ENCODE data around the gene ANO10. TPM values are rescaled to one million over a fixed set of nuclear protein-coding genes. Genes with fewer than 3 reads are reported as not detected.
A peak's percentile ranks its signal among the peaks of the same experiment; 100 is the strongest.
"Not testable (repeated sequence)": the region's sequence is repeated elsewhere in the genome, so short reads cannot be mapped to it uniquely, and the experiment has no call there.

The ANO10 gene
- total RNA-seq, 1 donor from 2014 or later = 32.8 TPM

GRCh38 chr3:43559961-43560360 is 61.9 kb downstream of the ANO10 start:
- H3K9me3 Mint-ChIP-seq (ENCODE audit: unreplicated experiment) = no peaks in the 10 kb centered on the region

GRCh38 chr3:43558171-43558570 is 63.6 kb downstream of the ANO10 start:
- Mint-ChIP-seq H3K36me3 (ENCODE audit: unreplicated experiment) (peaks cover 26% of the 10 kb centered on the region), H3K4me3 (ENCODE audit: unreplicated experiment) (no peak overlapping the region), H3K4me1 (ENCODE audit: unreplicated experiment) (no peaks in the 10 kb centered on the region)

More at GRCh38 chr3:43559961-43560360, 61.9 kb downstream of the ANO10 start:
- Mint-ChIP-seq H3K27me3 (ENCODE audit: unreplicated experiment) (no peaks in the 10 kb centered on the region), H3K4me1 (ENCODE audit: unreplicated experiment) (no peaks in the 10 kb centered on the region), H3K27ac (ENCODE audit: unreplicated experiment) (no peak overlapping the region), H3K36me3 (ENCODE audit: unreplicated experiment) (peaks cover 22% of the 10 kb centered on the region), H3K4me3 (ENCODE audit: unreplicated experiment) (no peak overlapping the region)
- DNase-seq (ENCODE audit: extremely low spot score, unreplicated experiment) = no peak
- TF ChIP-seq CTCF (IDR thresholded peaks at IDR 0.05) = peak; percentile 6

GRCh38 chr3:43549626-43550290 is 72.1 kb downstream of the ANO10 start:
- no peaks in the 10 kb centered on the region for H3K4me1 Mint-ChIP-seq (ENCODE audit: unreplicated experiment)
- H3K9me3 Mint-ChIP-seq (ENCODE audit: unreplicated experiment) = peaks cover 4% of the 10 kb centered on the region
- H3K4me3 Mint-ChIP-seq (ENCODE audit: unreplicated experiment) = no peak overlapping the region
- no peaks in the 10 kb centered on the region for H3K27me3 Mint-ChIP-seq (ENCODE audit: unreplicated experiment)
- no peak for DNase-seq (ENCODE audit: extremely low spot score, unreplicated experiment)
- peaks cover 22% of the 10 kb centered on the region for H3K36me3 Mint-ChIP-seq (ENCODE audit: unreplicated experiment)
- TF ChIP-seq CTCF (IDR thresholded peaks at IDR 0.05) = no peak
- H3K27ac Mint-ChIP-seq (ENCODE audit: unreplicated experiment) = no peak overlapping the region

More at GRCh38 chr3:43558171-43558570, 63.6 kb downstream of the ANO10 start:
- TF ChIP-seq CTCF (IDR thresholded peaks at IDR 0.05) = no peak
- no peak for DNase-seq (ENCODE audit: extremely low spot score, unreplicated experiment)
- Mint-ChIP-seq H3K9me3 (ENCODE audit: unreplicated experiment) (no peaks in the 10 kb centered on the region), H3K27me3 (ENCODE audit: unreplicated experiment) (no peaks in the 10 kb centered on the region), H3K27ac (ENCODE audit: unreplicated experiment) (no peak overlapping the region)

- H3K27ac Mint-ChIP-seq (ENCODE audit: unreplicated experiment); H3K27me3 Mint-ChIP-seq (ENCODE audit: unreplicated experiment); H3K4me3 Mint-ChIP-seq (ENCODE audit: unreplicated experiment); H3K4me1 Mint-ChIP-seq (ENCODE audit: unreplicated experiment); DNase-seq (ENCODE audit: extremely low spot score, unreplicated experiment); H3K36me3 Mint-ChIP-seq (ENCODE audit: unreplicated experiment); H3K9me3 Mint-ChIP-seq (ENCODE audit: unreplicated experiment): not testable (repeated sequence)
- peak; percentile 71 for TF ChIP-seq CTCF (IDR thresholded peaks at IDR 0.05)
Measured at GRCh38 chr3:43544277-43544676, 77.5 kb downstream of the ANO10 start.

- H3K4me3 Mint-ChIP-seq (ENCODE audit: unreplicated experiment) = no peak overlapping the region
- no peak overlapping the region for H3K27ac Mint-ChIP-seq (ENCODE audit: unreplicated experiment)
- no peaks in the 10 kb centered on the region for H3K27me3 Mint-ChIP-seq (ENCODE audit: unreplicated experiment)
- peaks cover 3% of the 10 kb centered on the region for H3K36me3 Mint-ChIP-seq (ENCODE audit: unreplicated experiment)
- no peak for DNase-seq (ENCODE audit: extremely low spot score, unreplicated experiment)
- no peak for TF ChIP-seq CTCF (IDR thresholded peaks at IDR 0.05)
- no peaks in the 10 kb centered on the region for H3K4me1 Mint-ChIP-seq (ENCODE audit: unreplicated experiment)
- peaks cover 4% of the 10 kb centered on the region for H3K9me3 Mint-ChIP-seq (ENCODE audit: unreplicated experiment)
Measured at GRCh38 chr3:43542328-43543043, 79.3 kb downstream of the ANO10 start.
